Activated naive CD4-positive, alpha-beta T cell (primary cell): Measurements from ENCODE around the gene MRPS16.

Source experiments
- DNase-seq, 4 experiments: peaks; one replicate each; lab custom pipeline; 2025; lab: John Stamatoyannopoulos, UW

MRPS16 gene

GRCh38 chr10:73239908-73240307, 12.5 kb downstream of the MRPS16 start:
- no peak for DNase-seq

GRCh38 chr10:73238990-73239566, 13.4 kb downstream of the MRPS16 start:
- no peak for DNase-seq

GRCh38 chr10:73234695-73235094, 17.7 kb downstream of the MRPS16 start:
- DNase-seq = no peak

GRCh38 chr10:73233883-73234282, 18.6 kb downstream of the MRPS16 start:
- no peak for DNase-seq

GRCh38 chr10:73232887-73233286, 19.6 kb downstream of the MRPS16 start:
- no peak for DNase-seq

GRCh38 chr10:73229567-73229966, 22.9 kb downstream of the MRPS16 start:
- no peak for DNase-seq

- no peak for DNase-seq
Observed at GRCh38 chr10:73228247-73228646, 24.2 kb downstream of the MRPS16 start.

- no peak for DNase-seq
Observed at GRCh38 chr10:73226663-73227062, 25.8 kb downstream of the MRPS16 start.

- DNase-seq = no peak
Observed at GRCh38 chr10:73225518-73225917, 26.9 kb downstream of the MRPS16 start.

GRCh38 chr10:73220989-73221388, 31.5 kb downstream of the MRPS16 start:
- no peak for DNase-seq

GRCh38 chr10:73219384-73219783, 33.1 kb downstream of the MRPS16 start:
- no peak for DNase-seq

- DNase-seq = no peak
Observed at GRCh38 chr10:73218431-73219191, 33.8 kb downstream of the MRPS16 start.

GRCh38 chr10:73217628-73218027, 34.8 kb downstream of the MRPS16 start:
- DNase-seq = no peak

- no peak for DNase-seq
Observed at GRCh38 chr10:73215749-73216148, 36.7 kb downstream of the MRPS16 start.

- DNase-seq = no peak
Observed at GRCh38 chr10:73211106-73211811, 41.2 kb downstream of the MRPS16 start.

- DNase-seq = no peak
Observed at GRCh38 chr10:73210395-73211105, 41.9 kb downstream of the MRPS16 start.

- no peak for DNase-seq
Observed at GRCh38 chr10:73209705-73210104, 42.7 kb downstream of the MRPS16 start.

GRCh38 chr10:73207883-73208282, 44.6 kb downstream of the MRPS16 start:
- no peak for DNase-seq

GRCh38 chr10:73206385-73206784, 46.1 kb downstream of the MRPS16 start:
- no peak for DNase-seq

- DNase-seq = no peak
Observed at GRCh38 chr10:73205890-73206289, 46.6 kb downstream of the MRPS16 start.

- no peak for DNase-seq
Observed at GRCh38 chr10:73205081-73205480, 47.4 kb downstream of the MRPS16 start.
